Fibroblast of mammary gland (primary cell): ENCODE measurements around the gene MLST8.

Experiments
- DNase-seq: peaks from one replicate; pipeline ENCODE4 v3.0.0-alpha.2; 2010; ENCODE audit warnings: low read depth
- H3K4me3 ChIP-seq: 2 replicates; pipeline ENCODE4 v1.5.1; 2011; ENCODE audit warnings: low read depth, mild to moderate bottlenecking, low read length, moderate library complexity; ENCODE audit not compliant: control insufficient read depth
- CTCF ChIP-seq: conservative IDR thresholded peaks from 2 replicates; pipeline ENCODE4 v1.5.1; 2011; ENCODE audit warnings: low read depth, low read length, inconsistent platforms; ENCODE audit not compliant: control insufficient read depth, insufficient read depth

The MLST8 gene

GRCh38 chr16:2226918-2227317 is 21.7 kb downstream of the MLST8 start:
- DNase-seq, result no peak
- H3K4me3 ChIP-seq, result no peak overlapping the region
- TF ChIP-seq CTCF, result no peak

DNA sequence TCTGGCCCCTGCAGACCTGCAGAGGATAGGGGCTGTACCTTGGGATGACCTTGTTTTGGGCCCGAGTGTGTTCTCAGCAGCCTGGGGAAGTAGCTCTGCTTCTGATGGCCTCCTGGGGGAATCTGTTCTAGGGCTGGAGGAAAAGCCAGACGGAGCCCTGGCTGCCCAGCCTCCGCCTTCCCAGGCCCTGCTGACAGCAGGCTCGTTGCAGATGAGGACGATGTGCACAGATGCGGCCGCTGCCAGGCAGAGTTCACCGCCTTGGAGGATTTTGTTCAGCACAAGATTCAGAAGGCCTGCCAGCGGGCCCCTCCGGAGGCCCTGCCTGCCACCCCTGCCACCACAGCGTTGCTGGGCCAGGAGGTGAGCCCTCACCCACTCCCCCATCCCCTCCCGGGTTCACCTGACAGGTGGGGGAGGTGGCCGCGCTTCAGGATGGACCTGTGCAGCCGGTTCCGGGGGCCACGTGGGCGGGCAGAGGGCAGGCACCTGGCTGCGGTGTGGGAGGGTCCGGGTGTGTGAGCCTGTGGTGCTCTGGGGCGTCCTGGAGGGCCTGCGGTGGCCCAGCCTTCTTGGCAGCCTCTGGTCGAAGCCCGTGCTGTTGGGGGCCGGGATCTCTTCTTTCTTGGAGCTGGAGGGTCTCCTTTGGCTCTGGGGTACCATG is 23.0 kb downstream of the MLST8 start:
- no peak for DNase-seq
- TF ChIP-seq CTCF, result no peak
- H3K4me3 ChIP-seq, result no peak overlapping the region

- no peak for TF ChIP-seq CTCF
- DNase-seq, result no peak
- no peak overlapping the region for H3K4me3 ChIP-seq
Observed at GRCh38 chr16:2229091-2229490, 23.8 kb downstream of the MLST8 start.

DNA sequence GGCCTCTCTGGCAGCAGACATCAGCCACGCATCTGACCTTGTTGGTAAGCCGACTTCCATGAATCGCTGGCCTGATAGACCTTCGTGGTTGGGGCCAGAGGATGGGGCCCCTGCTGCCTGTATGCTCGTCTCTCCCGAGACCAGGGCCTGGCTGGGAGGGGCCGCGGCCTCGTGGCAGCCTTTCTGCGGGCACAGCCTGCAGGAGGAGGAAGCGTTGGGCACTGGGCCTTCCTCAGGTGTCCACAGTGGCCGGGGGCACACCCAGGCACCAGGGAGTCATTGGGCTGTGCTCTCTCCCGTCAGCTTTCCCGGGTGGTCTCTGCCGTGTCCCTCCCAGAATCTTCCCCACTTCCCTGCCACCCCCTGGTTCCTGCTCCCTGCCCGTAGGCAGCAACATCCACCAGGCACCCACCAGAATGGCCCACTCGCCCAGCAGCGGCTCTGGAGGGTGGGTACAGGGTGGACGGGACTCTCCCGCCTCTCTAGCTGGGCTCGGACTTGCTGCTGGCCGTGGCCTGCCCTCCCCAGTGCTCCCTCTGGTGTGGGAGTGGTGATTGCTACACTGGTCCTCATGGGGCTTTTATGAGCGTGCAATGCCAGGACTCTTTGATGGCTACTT is 24.5 kb downstream of the MLST8 start:
- no peak for TF ChIP-seq CTCF
- no peak overlapping the region for H3K4me3 ChIP-seq
- DNase-seq, result no peak

- H3K4me3 ChIP-seq, result no peak overlapping the region
- TF ChIP-seq CTCF, result no peak
- DNase-seq, result no peak
Observed at GRCh38 chr16:2230376-2230775, 25.1 kb downstream of the MLST8 start.

DNA sequence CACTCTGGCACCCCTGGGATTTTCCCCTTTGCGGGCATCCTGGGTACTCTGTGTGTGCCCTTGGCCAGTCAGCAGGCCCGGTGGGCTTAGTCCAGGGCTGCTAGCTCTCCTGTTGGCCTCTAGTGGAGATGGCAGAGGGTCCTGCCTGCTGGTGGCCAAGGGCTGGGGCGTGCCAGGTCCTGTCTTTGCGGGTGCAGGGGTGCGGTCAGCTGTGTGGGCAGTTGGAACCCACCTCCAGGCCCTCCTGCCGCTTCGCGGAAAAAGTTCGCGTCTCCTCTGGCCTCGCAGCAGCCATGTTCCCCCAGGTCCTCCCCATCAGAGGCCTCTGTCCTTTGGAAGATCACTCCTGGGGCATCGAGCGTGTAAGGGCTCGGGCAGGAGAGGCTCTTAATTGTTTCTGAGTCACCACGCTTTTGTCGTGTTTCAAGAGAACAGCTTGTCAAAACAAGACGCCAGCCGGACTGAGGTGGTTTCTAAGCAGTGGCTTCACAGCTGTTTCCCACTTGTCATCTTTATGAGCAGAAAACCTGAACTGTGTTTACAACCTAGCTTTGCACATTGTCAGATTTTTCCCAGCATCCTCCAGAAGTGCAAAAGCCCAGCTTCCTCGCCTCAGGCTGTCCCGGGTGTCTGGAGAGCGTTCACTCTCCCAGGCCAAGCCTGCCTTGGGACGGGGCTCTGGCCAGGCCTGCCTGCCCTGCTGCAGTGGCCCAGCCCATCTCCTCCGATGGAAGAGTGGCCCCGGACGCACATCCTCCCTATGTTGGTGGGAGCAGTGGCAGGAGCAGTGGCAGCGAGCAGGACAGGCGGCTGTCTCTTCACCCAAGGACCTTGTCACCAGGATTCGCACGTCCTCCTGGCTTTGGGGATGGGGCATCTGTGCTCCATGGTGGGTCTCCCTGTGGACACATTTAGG is 26.0 kb downstream of the MLST8 start:
- no peak overlapping the region for H3K4me3 ChIP-seq
- no peak for TF ChIP-seq CTCF
- DNase-seq, result no peak
